ENCODE measurements around the gene AP5Z1.

Gene AP5Z1

DNA sequence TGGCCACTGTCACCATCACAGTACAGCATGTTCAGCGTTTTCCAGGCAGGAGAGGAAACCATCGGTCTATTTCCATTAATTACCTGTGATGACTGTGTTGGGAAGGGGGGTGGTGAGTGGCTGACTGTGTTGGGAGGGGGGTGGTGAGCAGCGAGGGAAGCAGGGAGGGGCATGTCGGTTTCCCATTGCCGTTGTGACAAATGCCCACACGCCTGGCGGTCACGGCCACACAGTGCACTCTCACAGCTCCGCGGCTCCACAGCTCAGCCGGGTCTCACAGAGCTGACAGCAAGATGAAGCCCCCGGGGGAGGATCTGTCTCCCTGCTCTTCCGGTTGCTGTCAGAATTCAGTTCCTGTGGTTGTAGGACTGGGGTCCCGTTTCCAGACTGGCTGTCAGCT is 39.0 kb downstream of the AP5Z1 start:
- no peak overlapping the region for H3K4me3 ChIP-seq (ENCODE audit: low read length)
- no peak for DNase-seq (ENCODE audit: low read depth, low spot score)

DNA sequence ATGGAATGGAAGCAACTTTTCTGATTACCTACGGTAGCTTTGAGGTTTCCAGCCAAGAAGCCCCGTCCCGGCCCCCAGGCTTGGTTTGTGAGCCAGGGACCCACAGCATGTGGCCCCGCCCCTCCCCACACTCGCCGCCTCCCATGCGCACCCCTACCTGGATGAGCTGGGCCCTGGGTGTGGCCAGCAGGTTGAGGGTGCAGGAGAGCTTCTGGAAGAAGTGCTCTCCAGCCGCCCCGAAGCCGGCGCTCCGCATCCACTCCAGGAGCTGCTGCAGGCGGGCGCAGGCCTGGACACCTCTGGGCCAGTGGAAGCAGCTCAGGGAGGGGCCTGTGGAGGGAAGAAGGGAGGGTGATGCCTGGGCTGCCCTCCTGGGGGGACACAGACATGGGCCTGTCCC is 39.7 kb downstream of the AP5Z1 start:
- DNase-seq (ENCODE audit: low read depth, low spot score): no peak
- no peak overlapping the region for H3K4me3 ChIP-seq (ENCODE audit: low read length)

DNA sequence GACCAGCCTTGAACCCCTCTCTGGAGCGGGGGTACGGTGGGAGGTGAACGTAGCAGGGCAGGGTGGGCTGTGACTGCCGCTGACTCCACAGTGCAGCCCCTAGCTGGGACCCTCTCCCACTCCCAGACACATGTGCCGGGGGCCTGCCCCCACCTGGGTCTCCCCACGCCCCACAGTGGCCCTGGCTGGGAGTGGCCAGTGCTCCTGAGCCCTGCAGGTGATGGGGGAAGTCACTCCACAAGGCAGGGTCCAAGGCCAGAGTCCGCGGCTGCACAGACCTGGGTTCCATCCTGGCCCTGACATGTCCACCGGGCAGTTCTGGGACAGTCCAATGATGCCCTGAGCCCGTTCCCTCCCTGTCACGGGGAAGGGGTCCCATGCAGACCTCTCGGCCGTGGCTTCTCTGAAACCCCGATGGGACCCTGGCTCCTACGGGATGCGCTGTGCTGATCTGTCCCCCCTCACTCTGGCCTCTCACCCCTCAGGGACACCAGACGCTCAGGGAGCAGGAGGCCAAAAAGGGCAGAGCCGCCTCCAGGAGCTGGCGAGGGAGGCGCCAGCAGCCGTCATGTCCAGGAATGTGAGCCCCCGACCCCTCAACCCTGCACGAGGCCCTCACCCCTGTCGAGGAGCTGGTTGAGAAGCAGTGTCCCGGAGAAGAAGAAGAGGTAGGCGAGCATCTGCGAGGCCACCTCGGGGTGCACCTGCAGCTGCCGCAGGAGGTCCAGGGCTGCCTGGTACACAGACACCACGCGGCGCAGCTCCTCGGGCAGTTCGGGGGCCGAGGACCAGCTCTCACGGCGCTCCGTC is 40.4 kb downstream of the AP5Z1 start:
- H3K4me3 ChIP-seq (ENCODE audit: low read length): no peak overlapping the region
- no peak for DNase-seq (ENCODE audit: low read depth, low spot score)

DNA sequence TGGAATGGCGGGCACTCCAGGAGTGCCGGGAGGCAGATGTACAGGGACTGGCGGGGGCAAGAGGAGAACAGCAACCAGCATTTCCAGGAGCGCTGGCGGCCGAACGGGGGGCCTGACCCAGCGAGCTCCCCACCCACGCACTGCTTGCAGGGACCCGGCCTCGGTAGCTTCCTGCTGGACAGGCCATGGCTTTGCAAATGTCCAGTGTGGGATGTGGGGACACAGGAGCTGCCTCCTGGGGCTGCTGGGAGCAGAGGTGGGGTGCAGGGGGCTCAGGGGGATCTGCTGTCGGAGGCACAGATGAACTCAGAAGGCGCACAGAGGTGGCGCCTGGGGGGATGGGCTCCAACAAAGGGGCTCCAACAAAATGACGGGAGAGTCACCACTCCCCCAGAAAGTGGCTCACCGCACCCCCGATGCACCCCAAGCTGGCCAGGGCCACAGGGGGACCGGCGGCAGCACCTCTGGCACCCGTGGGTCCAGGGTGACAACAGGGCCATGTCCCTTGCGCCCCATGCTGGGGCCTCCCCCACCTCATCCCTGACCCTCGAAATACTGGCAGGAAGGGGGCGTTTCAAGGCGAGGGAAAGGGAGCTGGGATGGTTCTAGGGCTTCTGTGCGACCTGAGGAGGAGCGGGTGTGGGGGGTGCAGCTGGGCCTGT is 41.1 kb downstream of the AP5Z1 start:
- H3K4me3 ChIP-seq (ENCODE audit: low read length): no peak overlapping the region
- no peak for DNase-seq (ENCODE audit: low read depth, low spot score)

DNA sequence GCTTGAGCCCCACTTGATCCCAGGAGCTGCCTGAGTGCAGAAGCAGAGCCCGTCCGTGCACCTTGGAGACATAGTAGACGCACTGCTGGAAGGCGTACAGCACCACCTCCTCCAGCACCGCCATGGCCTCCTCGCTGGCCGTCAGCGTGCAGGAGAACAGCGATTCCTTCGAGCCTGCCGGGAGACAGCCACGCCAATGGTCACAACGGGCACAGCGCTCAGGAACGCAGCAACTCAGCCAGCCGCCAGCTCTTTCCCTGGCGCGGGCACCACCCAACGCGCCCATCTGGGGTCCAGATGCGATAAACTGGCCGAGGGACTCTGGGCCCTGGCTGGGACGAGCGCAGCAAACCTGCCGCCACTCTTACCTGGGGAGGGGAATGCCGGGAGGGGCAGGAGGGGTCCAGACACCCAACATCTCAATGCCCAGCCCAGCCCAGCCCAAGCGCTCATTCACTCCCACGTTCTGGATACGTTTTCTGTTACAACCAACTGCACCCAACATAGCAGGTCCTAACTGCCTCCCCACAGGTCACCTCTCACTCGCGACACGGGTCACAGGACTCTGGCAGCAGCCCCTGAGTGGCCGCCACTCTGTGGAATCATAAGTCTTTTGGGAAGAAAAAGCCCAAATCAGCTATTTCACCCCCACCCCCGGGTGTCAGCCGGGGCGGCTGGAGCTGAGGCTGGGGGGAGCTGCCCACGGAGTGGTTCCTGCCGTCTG is 41.9 kb downstream of the AP5Z1 start:
- H3K4me3 ChIP-seq (ENCODE audit: low read length): no peak overlapping the region
- no peak for DNase-seq (ENCODE audit: low read depth, low spot score)

DNA sequence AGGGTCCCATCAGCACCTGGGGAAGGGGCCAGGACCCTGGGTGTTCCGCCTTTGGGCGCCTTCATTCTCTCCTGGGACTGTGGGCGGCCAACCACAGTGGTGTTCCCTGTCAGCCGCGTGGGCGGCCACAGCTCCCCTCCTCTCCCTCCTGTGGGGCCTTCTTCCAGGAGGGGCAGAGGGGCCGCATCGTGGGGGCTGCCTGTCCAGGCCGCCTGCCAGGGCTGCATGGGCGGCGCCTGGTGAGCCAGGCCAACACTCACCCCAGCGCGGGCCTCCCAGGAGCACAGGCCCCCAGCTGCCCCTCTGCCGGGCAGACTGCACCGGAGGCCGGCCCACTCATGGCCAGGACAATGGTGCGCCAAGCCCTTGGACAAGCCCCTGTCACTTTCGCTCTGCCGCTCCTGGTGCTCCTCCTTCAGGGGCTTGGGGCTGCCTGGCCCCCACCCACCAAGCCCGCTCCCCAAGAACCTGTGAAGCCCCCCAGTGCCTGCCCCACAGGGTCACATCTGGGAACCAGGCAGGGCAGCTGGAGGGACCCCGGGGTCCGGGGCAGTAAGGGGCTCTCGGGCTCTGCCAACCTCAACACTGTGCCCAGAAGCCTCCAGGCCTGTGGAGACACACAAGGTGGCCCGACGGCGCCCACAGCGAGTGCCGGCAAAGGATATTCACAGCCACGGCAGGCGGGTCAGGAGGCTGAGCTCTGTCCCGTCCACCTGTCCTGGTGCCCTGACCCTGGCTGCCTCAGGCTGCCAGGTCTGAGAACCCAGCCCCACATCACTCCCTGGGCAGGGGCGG is 42.8 kb downstream of the AP5Z1 start:
- DNase-seq (ENCODE audit: low read depth, low spot score): no peak
- no peak overlapping the region for H3K4me3 ChIP-seq (ENCODE audit: low read length)

DNA sequence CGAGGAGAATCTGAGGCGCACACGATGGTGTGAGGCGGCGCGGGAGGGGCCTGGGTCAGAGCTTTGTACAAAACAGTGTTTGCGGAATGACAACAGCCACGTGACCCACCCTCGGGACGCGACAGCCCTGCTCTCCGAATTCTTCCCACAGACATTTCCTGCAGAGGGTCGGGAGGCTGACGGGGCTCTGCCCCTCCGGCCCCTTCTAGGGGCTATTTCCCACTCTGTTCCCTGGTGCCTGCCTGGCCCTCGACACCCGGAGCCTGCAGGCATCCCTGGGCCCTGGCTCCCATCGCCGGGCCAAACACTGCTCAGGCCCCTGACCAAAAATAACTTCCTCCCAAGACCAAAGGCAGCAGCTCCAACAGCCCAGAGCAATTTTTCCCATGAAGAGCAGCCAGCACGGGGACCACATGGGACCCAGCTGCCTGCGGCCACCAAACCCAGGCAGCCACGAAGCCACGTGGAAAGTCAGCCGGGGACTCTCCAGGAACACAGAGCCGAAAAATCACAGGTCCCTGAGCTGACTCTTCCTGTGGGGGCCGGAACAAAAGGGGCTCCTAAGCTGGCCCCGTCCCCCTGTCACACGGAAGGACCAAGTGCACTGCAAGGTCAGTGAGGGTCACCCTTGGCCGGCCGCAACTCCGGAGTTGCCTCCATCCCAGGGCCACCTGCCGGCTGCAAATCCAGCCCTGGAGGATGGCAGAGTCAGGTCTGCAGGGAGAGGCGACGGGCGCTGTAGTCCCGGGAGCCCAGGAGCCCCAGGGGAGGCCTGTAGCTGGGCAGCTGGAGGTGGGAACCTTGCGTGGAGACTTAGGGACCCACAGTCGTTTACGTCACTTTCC is 44.4 kb downstream of the AP5Z1 start:
- no peak overlapping the region for H3K4me3 ChIP-seq (ENCODE audit: low read length)
- no peak for DNase-seq (ENCODE audit: low read depth, low spot score)

DNA sequence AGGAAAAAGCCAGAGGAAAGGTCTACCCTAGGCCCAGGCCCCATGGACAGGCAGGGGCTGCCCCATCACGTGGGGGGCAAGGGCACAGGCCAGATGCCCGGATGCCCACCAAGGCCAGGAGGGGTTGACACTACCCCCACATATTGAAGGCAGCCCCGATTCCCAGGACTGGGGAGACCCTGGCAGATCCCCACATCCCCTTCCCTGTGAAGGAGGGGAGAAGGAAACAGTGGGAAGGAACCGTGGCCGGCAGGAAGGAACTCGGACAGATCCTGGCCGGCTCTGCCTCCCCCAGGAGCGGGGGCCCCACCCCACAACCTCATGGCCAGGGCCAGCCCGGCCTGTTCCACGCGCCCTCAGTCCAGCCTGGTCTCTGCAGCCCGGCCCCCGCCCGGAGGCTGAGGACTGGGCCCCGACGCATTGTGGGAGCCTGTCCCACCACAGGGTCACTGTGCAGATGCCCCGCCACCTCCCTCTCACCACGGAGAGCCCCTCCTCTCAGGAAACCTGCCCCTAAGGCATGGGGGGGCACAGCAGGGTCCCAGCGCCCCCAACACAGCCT is 45.1 kb downstream of the AP5Z1 start:
- DNase-seq (ENCODE audit: low read depth, low spot score): no peak
- H3K4me3 ChIP-seq (ENCODE audit: low read length): no peak overlapping the region

DNA sequence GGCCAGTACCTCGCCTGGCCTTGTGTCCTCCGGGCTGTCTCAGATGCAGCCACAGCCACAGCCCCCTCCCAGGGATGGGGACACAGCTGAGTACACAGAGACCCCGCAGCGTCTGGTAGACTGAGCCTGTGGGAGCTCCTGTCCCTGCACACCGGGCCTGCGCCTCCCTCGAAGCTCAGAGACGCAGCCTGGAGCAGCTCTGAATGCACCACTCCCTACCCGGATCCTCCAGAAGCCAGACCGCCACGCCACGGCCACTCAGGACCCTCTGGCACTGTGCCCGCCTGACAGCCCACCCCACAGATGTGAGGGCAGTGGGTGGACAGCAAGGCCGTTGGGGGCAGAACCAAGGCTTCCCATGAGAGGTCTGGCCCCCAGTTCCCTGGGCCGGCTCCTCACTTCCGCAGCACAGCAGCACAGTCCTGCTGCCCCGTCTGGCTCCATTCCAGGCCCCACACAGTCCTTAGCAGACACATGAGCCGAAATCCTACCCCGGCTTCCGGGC is 45.6 kb downstream of the AP5Z1 start:
- no peak overlapping the region for H3K4me3 ChIP-seq (ENCODE audit: low read length)
- DNase-seq (ENCODE audit: low read depth, low spot score): no peak

DNA sequence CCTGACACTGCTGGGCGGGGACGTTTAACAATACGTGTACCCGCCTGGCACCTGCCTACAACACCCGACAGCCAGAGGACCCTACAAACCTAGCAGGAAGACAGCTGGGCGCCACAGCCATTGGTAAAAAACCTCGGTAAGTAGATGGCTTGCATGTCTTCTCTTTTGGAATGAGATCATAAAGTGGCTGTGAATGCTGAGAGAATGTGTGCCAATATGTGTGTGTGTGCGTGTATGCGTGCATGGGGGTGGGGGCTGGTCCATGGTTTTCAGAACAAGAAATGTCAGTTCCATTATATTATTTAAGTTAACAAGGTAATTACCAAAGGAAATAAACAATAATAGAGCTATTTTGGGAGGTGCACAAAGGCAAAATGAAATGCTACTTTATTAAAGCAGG is 47.3 kb downstream of the AP5Z1 start:
- no peak overlapping the region for H3K4me3 ChIP-seq (ENCODE audit: low read length)
- no peak for DNase-seq (ENCODE audit: low read depth, low spot score)

DNA sequence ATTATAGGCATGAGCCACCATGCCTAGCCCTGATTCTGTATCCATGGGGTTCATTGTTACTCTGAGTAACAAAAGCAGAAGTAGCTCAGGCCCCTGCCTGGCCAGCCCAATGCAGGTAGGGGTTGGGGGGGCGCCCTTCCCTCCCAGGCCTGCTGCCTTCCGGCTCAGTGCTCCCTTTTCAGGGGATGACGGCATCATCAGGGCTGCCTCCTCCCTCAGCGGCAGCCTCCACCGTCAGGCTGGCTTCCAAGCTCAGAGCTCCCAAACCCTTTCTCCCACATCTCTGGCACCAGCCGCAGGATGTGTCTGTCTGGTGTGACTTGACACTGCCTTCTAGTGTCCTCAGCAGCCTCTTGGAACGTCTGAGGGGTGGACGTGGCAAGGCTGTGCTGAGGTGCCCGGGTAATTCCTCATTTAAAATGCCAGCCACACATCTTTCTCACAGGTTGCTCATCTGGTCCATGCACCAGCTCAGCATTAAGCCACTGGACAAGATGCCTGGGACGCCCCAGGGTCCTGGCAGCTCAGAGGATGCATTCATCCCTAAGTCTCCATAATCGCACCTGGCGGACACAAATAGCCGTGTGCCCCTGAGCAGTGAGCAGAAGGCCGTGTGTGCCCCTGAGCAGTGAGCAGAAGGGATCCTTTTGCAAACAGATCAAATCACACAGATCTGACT is 48.2 kb downstream of the AP5Z1 start:
- no peak for DNase-seq (ENCODE audit: low read depth, low spot score)
- H3K4me3 ChIP-seq (ENCODE audit: low read length): no peak overlapping the region

DNA sequence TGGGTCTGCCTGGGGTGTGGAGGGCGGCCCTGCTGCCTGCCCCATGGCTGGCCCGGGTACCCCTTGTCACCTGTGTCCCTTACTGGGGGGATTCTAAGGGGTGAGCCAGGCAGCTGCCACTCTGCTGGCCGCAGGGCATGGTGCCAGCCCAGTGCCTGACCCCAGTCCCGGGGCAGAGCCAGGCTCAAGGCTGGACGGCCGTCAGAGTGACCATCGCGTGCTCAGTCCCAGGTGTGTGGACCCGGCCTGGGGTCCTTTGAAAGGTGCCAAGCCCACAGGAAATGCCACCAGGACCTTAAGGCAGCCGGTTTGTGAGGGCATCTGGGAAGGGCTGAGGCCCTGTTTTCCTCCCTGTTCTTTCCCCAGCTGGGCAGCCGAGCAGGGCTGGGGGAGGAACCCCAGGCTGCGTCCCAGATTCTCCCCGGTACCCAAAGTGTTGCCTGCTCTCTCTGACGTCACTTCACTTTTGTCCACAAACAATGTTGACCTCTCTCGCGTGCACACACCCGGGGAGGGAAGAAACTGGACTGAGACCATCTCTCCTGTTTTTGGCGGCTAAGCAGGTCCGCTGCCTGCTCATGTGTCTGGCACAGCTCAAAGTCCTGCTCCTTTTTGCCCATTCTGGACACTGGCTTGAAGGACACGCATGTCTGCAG is 48.8 kb downstream of the AP5Z1 start:
- H3K4me3 ChIP-seq (ENCODE audit: low read length): no peak overlapping the region
- no peak for DNase-seq (ENCODE audit: low read depth, low spot score)

DNA sequence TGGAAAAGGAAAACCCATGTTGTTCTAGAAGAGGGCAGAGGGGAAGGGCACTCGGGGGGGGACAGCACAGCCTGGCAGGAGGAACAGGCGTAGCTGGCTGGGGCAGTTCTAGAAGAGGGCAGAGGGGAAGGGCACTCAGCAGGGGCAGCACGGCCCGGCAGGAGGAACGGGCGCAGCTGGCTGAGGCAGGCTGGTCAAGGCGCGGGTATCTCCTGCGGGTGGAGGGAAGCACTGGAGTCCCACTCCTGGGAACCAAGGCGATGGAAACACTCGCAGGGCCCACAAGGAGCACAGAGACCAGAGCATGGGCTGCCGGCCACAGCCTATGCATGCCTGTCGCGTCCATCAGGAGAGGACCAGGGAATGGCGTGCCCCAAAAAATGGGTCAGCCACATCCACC is 49.7 kb downstream of the AP5Z1 start:
- no peak overlapping the region for H3K4me3 ChIP-seq (ENCODE audit: low read length)
- no peak for DNase-seq (ENCODE audit: low read depth, low spot score)

DNA sequence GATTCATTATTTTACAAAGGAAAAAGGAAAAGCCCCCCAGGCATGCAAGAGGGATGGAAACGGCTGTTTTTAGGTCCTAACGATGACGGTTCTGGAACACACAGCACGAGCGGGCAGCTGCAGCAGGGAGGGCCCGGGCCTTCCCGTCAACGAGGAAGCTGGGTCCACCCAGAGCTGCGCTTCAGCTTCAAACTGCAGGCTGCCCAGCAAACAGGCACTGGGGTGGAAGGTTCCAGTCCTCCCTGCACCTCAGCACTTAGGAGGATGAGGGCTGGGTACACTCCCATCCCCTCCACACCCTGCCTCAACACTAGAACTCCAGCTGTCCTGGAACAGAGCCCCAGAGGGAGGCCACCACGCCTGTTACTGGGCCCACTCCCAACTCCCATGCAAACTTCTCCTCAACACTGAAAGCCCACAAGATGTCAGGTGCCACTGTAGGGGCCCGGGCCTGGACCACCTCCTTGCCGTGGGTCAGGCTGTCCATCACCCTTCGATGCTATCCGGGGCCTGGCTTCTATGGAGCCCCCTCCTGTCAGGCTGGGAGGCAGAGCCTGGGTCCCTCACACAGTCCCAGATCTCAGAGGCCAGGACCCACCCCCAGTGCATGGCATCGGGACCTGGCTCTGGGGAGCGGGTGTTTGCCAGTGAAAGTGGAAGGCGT is 53.4 kb downstream of the AP5Z1 start:
- DNase-seq (ENCODE audit: low read depth, low spot score): no peak
- H3K4me3 ChIP-seq (ENCODE audit: low read length): no peak overlapping the region

DNA sequence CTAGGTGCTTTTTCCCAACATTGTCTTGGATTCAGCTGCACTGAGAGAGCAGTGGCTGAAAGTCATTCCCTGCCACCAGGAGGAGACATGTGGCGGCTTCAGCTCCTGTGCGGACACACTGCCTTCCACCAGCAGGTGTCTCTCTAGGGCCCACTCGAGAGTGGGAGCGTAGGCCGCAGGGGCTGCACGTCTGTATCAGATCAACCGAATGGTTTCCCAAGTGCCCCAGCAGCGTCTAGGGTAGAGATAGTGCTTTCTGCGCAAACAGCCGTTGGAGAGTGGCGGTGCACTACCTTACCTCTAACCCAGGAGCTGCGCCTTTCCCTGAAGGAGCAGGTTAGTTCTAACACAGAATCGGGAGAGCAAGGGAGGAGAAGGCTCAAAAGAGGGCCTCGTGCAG is 54.8 kb downstream of the AP5Z1 start:
- DNase-seq (ENCODE audit: low read depth, low spot score): peak; percentile 53
- H3K4me3 ChIP-seq (ENCODE audit: low read length): no peak overlapping the region

DNA sequence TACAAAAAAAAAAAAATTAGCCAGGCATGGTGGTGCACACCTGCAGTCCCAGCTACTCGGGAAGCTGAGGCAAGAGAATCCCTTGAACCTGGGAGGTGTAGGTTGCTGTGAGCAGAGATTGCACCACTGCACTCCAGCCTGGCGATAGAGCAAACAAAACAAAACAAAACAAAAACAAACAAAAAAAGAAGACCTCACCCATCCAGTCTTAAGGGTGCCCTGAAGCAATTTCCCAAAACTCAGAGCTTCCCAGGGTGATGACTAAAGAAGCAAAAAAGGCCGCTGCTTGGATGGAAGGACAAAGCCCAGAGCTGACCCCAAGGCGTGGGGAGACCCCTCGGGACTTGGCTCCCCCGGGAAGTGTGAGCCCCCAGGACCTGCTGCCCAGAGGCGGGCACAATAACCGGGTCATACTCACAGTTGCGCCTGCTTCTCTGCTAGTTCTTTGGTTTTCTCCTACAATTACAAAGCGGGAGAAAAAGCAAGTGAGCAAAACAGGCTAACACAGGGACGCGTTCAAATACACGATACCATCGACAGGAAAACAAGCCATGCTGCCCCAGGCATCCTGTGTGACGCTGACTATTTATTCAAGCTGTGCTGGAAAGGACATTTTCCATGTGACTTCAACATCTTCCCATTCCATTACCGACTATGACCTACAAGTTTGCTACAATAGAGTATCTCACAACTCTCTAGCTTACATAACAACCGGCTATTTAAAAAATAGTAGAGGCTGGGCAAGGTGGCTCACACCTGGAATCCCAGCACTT is 56.5 kb downstream of the AP5Z1 start:
- DNase-seq (ENCODE audit: low read depth, low spot score): no peak
- no peak overlapping the region for H3K4me3 ChIP-seq (ENCODE audit: low read length)

All from Jurkat, Clone E6-1 (cell line).